Measurements from ENCODE around the gene HIGD1A. TPM values are rescaled to one million over a fixed set of nuclear protein-coding genes. Genes with fewer than 3 reads are reported as not detected.
A peak's percentile ranks its signal among the peaks of the same experiment; 100 is the strongest.

The HIGD1A gene
- total RNA-seq, 1 experiment from 2014 or later, result 77.6 TPM

GRCh38 chr3:42790714-42791229 lies 13.5 kb downstream of the HIGD1A start:
- Mint-ChIP-seq H3K9me3 (no peaks in the 10 kb centered on the region), H3K4me1 (peaks cover 4 to 5% of the 10 kb centered on the region in 2 experiments), H3K4me3 (no peak overlapping the region), H3K36me3 (ENCODE audit: insufficient read depth in 1 of 3, low read depth in 3 of 3) (peaks cover 14 to 59% (median 51%) of the 10 kb centered on the region in 3 experiments), H3K27ac (peak overlapping the region in 1 of 3 experiments; percentile 56; a peak in 2 of 7 replicates), H3K27me3 (ENCODE audit: low read depth) (no peaks in the 10 kb centered on the region)
- H2BK12ac ChIP-seq (ENCODE audit: insufficient read length, low read depth, low read length), result no peak overlapping the region
- H3K18ac ChIP-seq (ENCODE audit: insufficient read length, low read depth, low read length), result no peak overlapping the region
- H4K5ac ChIP-seq (ENCODE audit: insufficient read length, low read depth, low read length), result no peak overlapping the region
- no peak for TF ChIP-seq CTCF (conservative IDR thresholded peaks at IDR 0.05)
- H3K4me1 ChIP-seq (ENCODE audit: insufficient read depth, low read length), result no peaks in the 10 kb centered on the region
- no peaks in the 10 kb centered on the region for H4K20me1 ChIP-seq (ENCODE audit: control insufficient read depth, insufficient read depth, insufficient read length)
- no peak overlapping the region for H3T11ph ChIP-seq (ENCODE audit: low read length)
- WGBS (ENCODE audit: extremely low coverage, insufficient read length, low lambda C conversion rate), result no CpG with 5 or more reads among the region's 6 CpGs
- H3K27me3 ChIP-seq (ENCODE audit: insufficient read depth, low read length), result no peaks in the 10 kb centered on the region
- H4K8ac ChIP-seq (replicated peaks; ENCODE audit: insufficient read length, low read depth, low read length), result no peak overlapping the region
- no peak overlapping the region for H2AK5ac ChIP-seq (ENCODE audit: insufficient read length, low read length)
- H3K23ac ChIP-seq (ENCODE audit: insufficient read length, low read depth, low read length), result no peak overlapping the region
- H4K91ac ChIP-seq (ENCODE audit: insufficient read length, low read depth, low read length), result no peak overlapping the region
- H3K79me2 ChIP-seq (ENCODE audit: insufficient read depth, low read length), result no peaks in the 10 kb centered on the region; the same call in 1 of the 2 replicates
- no peak overlapping the region for H2BK20ac ChIP-seq (ENCODE audit: low read depth, low read length, poor library complexity, severe bottlenecking)
- no peaks in the 10 kb centered on the region for H3K9me3 ChIP-seq (ENCODE audit: control insufficient read depth, low read depth, low read length)
- no peak overlapping the region for H3K4ac ChIP-seq (ENCODE audit: low read depth, low read length)
- H2AFZ ChIP-seq (ENCODE audit: low read length), result no peak overlapping the region
- H3K4me2 ChIP-seq (ENCODE audit: insufficient read depth, insufficient read length, low read length), result no peak overlapping the region
- no peak overlapping the region for H2BK120ac ChIP-seq (ENCODE audit: low read depth, low read length, poor library complexity, severe bottlenecking)
- no peak overlapping the region for H2BK5ac ChIP-seq (ENCODE audit: insufficient read length, low read length)
- no peak overlapping the region for H3K14ac ChIP-seq (ENCODE audit: insufficient read depth, low read length)
- H3K23me2 ChIP-seq (ENCODE audit: insufficient read length, low read depth, low read length, poor library complexity, severe bottlenecking), result no peaks in the 10 kb centered on the region
- no peak overlapping the region for H3K27ac ChIP-seq (ENCODE audit: insufficient read length, low read depth, low read length)
- no peak overlapping the region for H3K9ac ChIP-seq (ENCODE audit: extremely low read depth, insufficient read length, low read length)
- no peak overlapping the region for H3K56ac ChIP-seq (ENCODE audit: insufficient read length, low read depth, low read length)
- peaks cover 6% of the 10 kb centered on the region for H3K79me1 ChIP-seq (ENCODE audit: insufficient read depth, low read depth, low read length, poor library complexity, severe bottlenecking)
- no peak for DNase-seq
- no peak overlapping the region for H2BK15ac ChIP-seq (ENCODE audit: low read depth, low read length)
